Astrocyte of the spinal cord (primary cell): ENCODE data around the gene ANAPC5.

ENCODE experiments used
- DNase-seq: peaks from one replicate; pipeline ENCODE4 v3.0.0; 2011; ENCODE audit warnings: low read depth, low spot score
- H3K4me3 ChIP-seq: 2 replicates; pipeline ENCODE4 v1.5.1; 2011; ENCODE audit warnings: low read depth, mild to moderate bottlenecking, low read length, moderate library complexity
- in situ Hi-C: cut with HindIII; loops from 2 replicates; pipeline ENCODE4 v1.10.0; 2017; ENCODE audit warnings: low sequenced_read_pairs
- TF ChIP-seq, protein P1 (sequence below): IDR thresholded peaks from 2 replicates; pipeline ENCODE4 v1.5.1; 2012; ENCODE audit warnings: low read depth, mild to moderate bottlenecking, low read length, inconsistent platforms

The ANAPC5 gene

GRCh38 chr12:121351820-121352681 lies at the start of gene ANAPC5:
Gene ANAPC5, minus strand, starts transcription at chr12:121352411. Its CDS starts 71 bp downstream, at chr12:121352340.
- DNase-seq, result peak; percentile 99
- in situ Hi-C loops, result no loop called here
- TF ChIP-seq, protein P1, sequence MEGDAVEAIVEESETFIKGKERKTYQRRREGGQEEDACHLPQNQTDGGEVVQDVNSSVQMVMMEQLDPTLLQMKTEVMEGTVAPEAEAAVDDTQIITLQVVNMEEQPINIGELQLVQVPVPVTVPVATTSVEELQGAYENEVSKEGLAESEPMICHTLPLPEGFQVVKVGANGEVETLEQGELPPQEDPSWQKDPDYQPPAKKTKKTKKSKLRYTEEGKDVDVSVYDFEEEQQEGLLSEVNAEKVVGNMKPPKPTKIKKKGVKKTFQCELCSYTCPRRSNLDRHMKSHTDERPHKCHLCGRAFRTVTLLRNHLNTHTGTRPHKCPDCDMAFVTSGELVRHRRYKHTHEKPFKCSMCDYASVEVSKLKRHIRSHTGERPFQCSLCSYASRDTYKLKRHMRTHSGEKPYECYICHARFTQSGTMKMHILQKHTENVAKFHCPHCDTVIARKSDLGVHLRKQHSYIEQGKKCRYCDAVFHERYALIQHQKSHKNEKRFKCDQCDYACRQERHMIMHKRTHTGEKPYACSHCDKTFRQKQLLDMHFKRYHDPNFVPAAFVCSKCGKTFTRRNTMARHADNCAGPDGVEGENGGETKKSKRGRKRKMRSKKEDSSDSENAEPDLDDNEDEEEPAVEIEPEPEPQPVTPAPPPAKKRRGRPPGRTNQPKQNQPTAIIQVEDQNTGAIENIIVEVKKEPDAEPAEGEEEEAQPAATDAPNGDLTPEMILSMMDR, result no peak
- H3K4me3 ChIP-seq, result peak within 1 kb of the TSS; percentile 90

DNA sequence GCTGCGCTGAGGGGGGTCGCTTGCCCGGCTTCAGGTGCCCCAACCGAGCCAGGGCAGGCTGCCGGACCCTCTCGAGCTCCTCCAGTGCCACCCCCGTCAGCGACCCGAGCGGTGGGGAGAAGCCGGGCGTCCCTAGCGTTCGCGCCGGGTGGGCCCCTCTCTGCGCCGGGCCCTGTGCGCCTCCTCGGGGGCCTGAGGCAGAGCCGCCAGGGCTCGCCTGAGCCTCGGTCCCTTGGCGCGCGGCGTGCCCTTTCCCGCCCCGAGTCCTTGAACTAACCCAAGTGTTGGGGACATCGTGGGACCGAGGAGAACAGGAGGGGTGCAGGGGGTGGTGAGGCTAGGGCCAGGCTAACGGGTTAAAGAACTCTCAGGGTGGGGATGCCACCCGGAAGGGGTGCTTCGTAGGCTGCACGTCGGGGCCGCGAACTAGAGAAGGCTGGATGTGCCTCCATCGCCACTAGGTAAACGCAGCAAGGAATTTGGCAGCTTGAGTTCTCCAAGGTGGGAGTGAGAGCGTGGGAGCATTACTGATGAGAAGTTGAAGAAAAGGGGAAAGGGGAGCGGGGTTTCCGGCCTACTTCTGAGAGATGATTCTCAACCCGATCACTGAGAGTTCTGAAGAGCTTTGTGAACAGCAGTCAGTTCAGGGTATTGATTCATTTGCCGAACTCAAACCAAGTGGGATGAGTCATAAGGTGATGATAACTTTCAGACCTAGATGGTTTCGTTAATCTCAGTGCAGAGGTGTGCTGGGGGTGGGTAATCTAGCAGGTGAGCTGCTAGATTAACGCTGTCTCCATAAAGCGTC lies 48.3 kb upstream of the ANAPC5 start:
- TF ChIP-seq, protein P1, result no peak
- in situ Hi-C loops, result no loop called here
- peak; percentile 24 for DNase-seq
- peak overlapping the region; percentile 82 for H3K4me3 ChIP-seq

GRCh38 chr12:121399391-121400331 lies 47.5 kb upstream of the ANAPC5 start, which contains the start of gene RNF34:
Gene RNF34, plus strand, starts transcription at chr12:121400118. Its CDS starts 95 bp downstream, at chr12:121400213.
- in situ Hi-C loops, result no loop called here
- TF ChIP-seq, protein P1, result no peak
- H3K4me3 ChIP-seq, result peak within 1 kb of the TSS; percentile 82
- DNase-seq, result peak; percentile 99

DNA sequence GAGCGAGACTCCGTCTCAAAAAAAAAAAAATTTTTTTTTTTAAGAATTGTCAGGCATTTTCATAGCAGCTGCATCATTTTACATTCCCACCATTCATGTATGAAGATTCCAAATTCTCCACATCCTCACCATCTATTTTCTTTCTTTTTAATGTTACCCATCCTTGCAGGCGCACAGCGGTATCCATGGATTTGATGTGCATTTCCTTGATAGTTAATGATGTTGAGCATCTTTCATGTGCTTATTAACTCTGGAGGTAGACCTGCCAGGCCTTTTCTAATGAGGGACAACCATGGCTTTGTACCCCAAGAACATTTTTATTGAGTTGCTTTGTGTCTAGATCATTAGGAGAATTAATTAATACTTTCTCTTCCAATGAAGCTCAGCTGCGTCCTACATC lies 46.1 kb upstream of the ANAPC5 start:
- DNase-seq, result no peak
- TF ChIP-seq, protein P1, result no peak
- H3K4me3 ChIP-seq, result no peak overlapping the region
- in situ Hi-C loops, result no loop called here

GRCh38 chr12:121397521-121397920 lies 45.3 kb upstream of the ANAPC5 start:
- TF ChIP-seq, protein P1, result no peak
- H3K4me3 ChIP-seq, result no peak overlapping the region
- no peak for DNase-seq
- in situ Hi-C loops, result no loop called here

DNA sequence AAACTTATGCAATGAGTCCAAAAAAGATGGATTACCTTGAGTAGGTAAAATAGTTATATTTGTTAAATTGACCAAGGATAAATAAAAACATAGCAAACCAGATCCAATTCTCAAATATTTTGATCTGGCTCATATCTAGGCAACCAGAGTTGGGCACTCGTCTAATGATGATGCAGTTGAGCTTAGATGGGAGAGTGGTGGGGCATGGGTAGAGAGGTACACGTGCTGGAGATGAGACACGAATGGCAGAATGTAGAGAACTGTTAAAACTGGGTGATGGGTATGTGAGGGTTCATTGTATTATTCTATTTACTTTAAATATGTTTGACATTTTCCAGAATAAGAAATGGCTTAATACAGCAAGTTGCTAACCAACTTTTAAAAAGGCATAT lies 40.1 kb upstream of the ANAPC5 start:
- in situ Hi-C loops, result no loop called here
- TF ChIP-seq, protein P1, result no peak
- H3K4me3 ChIP-seq, result no peak overlapping the region
- no peak for DNase-seq
